Posterior vena cava (tissue), 2 donors: ENCODE data around the gene ARHGEF11. TPM values are rescaled to one million over a fixed set of nuclear protein-coding genes. Genes with fewer than 3 reads are reported as not detected.
A peak's percentile ranks its signal among the peaks of the same experiment; 100 is the strongest.

ENCODE experiments used
- DNase-seq: peaks from one replicate; pipeline ENCODE4 v3.0.0-alpha.2; 2020; ENCODE audit warnings: low spot score
- intact Hi-C, 2 donors: fragments of 100-400 bp; cut with DNase I; formaldehyde crosslinking; loops; one replicate each; pipeline versions ENCODE4 v1.14.1 to v1.14.2; 2022 to 2023
- total RNA-seq, 2 donors: library from RNA; stranded (reverse); fragmentation: NEBNext Ultra II Directional; extraction: Animal tissue kit (Norgen Biotek cat#: 25700); gene quantifications; one replicate each; pipeline ENCODE4 v1.2.1, GENCODE V29; 2021
- donor health status: DM: yes; HTN: yes; CAD: no.
- donor health status: DM: yes; HTN: yes; CAD: no.

Gene ARHGEF11
- total RNA-seq, 2 donors from 2014 or later: 28.8 to 32.2 TPM

DNA sequence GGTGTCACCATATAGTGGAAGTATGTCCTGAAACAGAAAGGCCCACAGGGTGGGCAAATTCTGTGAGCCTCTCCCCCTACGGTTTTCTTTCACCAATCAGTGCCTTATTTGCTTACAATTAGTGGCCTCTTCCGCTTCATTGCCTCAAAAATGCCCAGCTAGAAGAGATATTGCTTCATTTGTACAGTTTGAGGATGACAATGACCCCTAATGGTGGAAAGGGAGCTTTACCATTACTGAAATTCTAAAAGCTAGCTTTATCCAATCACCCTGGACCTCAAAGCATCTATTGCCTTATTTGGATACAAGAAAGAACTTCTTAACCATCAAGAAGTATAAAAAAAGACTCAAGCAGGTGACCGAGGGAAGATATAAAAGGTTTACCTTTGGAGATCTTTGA is 75.5 kb downstream of the ARHGEF11 start:
- intact Hi-C loops: no loop called here
- no peak for DNase-seq

DNA sequence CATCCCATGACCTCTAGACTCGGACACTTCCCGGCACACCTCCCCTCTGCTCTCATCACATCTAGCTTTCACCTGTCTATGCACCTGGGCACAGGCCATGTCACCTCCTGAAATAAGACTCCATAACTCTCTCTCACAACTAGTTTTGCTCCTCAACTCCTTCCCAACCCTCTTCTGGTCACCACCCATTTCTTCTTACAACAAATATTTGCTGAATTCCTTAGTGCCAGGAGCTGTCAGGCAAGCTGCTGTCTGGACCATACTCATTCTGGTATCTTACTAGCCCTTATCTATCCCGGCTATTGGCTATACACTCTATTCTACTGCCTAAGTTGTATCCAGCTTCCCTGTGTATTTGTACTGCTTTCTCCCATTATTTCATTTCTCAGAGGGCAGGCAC is 76.0 kb downstream of the ARHGEF11 start:
- intact Hi-C loops: no loop called here
- DNase-seq: no peak

GRCh38 chr1:156964441-156964840 is 81.1 kb downstream of the ARHGEF11 start:
- intact Hi-C loops: no loop called here
- DNase-seq: no peak

GRCh38 chr1:156963621-156964020 is 81.9 kb downstream of the ARHGEF11 start:
- intact Hi-C loops: no loop called here
- no peak for DNase-seq

DNA sequence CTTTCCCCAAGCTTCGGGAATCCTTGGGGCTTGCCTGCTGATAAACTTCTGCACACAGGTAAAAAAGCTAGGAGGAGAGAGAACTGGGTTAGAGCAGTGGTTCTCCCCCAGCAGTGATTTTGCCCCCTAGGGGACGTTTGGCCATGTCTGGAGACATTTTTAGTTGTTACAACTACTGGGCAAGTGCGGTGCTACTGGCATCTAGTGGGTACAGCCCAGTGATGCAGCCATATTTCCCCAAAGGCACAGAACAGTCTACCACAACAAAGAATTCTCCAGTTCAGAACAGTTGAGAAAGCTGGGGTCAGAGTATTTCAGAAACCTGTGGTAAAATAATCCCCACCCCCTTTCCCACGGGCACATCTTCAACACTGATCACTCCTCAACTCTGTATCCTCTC is 83.8 kb downstream of the ARHGEF11 start:
- no peak for DNase-seq
- intact Hi-C loops: no loop called here

DNA sequence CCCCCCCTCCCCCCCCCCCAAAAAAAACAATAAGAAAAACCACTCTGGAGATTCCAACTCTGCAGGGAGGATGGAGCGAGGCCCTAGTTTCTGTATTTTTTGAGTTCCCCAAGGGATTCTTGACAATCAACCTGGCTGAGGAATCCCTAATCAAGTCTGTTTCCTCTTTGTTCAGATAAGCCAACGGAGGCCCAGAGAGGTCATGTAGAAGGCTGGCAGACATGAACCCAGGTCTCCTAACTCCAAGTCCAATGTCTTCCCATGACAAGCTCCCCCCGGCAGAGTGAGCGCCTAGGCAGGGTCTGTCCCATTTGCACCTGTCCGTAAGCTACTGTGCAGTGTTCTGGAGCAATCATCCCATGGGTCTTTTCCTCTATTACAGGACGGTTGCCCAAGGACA is 85.6 kb downstream of the ARHGEF11 start:
- DNase-seq: no peak
- intact Hi-C loops: no loop called here

GRCh38 chr1:156959414-156959813 is 86.1 kb downstream of the ARHGEF11 start:
- DNase-seq: no peak
- intact Hi-C loops: no loop called here

DNA sequence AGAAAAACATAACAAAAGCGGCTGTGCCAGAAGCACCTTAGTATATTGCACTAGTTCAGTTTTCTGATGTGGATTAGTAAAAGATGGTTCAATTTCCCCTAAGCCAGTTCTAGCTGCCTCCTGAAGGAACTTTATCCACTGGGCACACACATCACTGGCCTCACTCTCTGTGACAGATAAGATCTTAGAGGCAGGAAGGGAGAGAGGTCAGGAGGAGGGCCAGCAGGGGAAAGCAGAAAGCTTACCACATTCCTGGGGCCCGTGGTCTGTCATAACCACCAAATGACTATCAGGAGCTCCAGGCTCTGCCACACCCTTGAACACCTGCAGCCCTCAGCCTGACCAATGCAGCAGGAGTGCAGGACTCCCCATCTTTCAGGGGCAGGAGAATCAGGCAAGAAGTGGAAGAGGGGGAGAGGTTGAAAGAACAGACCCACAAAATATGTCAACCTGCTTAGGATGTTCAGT is 87.3 kb downstream of the ARHGEF11 start:
- no peak for DNase-seq

GRCh38 chr1:156957634-156958033 is 87.9 kb downstream of the ARHGEF11 start:
- intact Hi-C loops: no loop called here
- no peak for DNase-seq

More for the DNA sequence above, 87.3 kb downstream of the ARHGEF11 start:
- intact Hi-C loops: no loop called here

GRCh38 chr1:156956333-156956732 is 89.2 kb downstream of the ARHGEF11 start:
- intact Hi-C loops: no loop called here
- no peak for DNase-seq

- intact Hi-C loops: no loop called here
Observed at GRCh38 chr1:156953571-156953970, 92.0 kb downstream of the ARHGEF11 start.

DNA sequence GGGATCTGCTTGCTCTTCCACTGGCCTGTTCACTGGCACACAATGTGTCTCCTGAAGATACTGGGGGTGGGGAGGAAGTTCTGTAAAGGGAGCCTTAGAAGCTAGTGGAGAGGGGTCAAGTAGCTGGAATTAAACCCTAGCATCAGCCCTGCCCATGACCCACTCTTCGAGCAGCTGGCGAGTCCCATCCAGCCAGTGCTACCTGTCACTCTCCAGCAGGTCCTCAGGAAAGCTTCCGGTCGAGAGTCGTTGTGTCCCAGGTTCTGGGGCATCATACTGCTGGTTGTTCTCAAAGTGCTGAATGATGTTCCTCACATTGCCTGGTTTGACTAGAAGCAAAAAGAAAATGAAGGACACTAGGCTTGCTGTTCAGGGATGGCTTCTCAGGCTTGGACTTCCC is 94.2 kb downstream of the ARHGEF11 start:
- intact Hi-C loops: no loop called here
- DNase-seq: no peak

More at GRCh38 chr1:156953571-156953970, 92.0 kb downstream of the ARHGEF11 start:
- DNase-seq: no peak

GRCh38 chr1:156949127-156949526 is 96.4 kb downstream of the ARHGEF11 start:
- intact Hi-C loops: no loop called here
- no peak for DNase-seq

DNA sequence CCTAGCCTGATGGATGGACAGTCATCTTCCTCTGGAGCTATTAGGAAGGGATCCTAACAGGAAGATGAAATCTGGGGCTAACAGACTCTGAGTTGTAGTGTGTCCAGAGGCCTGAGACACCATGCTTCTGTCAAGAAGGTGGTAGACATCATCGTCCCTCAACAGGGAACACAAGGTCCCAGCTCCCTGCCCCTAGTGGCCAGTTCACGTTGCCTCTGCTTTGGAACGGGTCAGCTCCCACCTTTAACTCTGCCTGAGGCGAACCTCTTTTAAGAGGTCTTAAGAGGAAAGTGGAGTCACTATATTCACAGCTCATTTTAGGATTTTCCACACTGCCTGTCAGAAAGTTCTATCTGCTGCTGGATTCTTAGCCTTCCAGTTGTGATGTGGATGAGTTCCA is 96.8 kb downstream of the ARHGEF11 start:
- no peak for DNase-seq
- intact Hi-C loops: no loop called here

- intact Hi-C loops: no loop called here
- peak; percentile 73 for DNase-seq
Observed at GRCh38 chr1:156947818-156948525, 97.6 kb downstream of the ARHGEF11 start.

GRCh38 chr1:156947127-156947526 is 98.4 kb downstream of the ARHGEF11 start:
- intact Hi-C loops: no loop called here
- DNase-seq: no peak

GRCh38 chr1:156945881-156946661 is 99.5 kb downstream of the ARHGEF11 start:
- intact Hi-C loops: no loop called here
- no peak for DNase-seq

DNA sequence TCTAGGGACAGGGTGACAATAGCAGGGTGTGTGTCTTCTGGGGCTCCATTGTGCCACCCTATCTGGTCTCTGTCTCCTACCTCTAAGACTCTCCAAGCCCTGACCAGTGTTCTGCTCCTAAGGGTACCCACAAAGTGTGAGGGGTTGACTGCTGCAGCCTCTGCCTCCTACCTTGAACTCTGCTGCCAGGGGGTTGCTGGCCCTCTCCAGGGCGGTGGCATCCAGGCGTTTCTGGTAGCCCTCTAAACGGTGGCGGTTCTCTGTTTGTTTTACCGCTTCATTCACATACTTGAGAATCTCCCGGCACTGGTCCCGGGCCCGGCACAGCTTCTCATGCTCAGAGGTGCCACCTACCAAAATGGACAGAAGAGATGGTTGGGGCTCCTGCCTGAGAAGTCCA is 100.7 kb downstream of the ARHGEF11 start:
- DNase-seq: peak; percentile 62
- intact Hi-C loops: no loop called here

- intact Hi-C loops: no loop called here
Observed at GRCh38 chr1:156944268-156944667, 101.3 kb downstream of the ARHGEF11 start.

DNA sequence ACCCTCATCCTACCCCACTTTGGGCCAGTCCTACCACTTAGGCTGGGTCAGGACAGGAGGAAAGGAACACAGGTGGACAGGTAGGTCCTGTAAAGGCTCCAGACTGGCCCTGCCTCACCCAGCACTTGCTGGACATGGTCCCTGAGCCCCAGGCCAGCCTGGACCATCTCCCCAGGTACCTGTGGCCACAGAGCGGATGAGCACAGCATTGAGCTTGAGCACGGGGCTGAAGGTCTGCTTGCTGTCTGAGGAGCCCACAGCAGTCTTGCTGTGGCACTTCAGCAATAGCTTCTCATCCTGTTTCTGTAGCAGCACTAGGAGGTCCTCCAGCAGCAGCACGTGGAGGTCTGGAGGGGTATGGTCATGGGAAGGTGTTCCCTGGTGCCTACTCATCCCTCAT is 101.8 kb downstream of the ARHGEF11 start:
- DNase-seq: peak; percentile 70
- intact Hi-C loops: no loop called here

More at GRCh38 chr1:156944268-156944667, 101.3 kb downstream of the ARHGEF11 start:
- DNase-seq: peak; percentile 17

DNA sequence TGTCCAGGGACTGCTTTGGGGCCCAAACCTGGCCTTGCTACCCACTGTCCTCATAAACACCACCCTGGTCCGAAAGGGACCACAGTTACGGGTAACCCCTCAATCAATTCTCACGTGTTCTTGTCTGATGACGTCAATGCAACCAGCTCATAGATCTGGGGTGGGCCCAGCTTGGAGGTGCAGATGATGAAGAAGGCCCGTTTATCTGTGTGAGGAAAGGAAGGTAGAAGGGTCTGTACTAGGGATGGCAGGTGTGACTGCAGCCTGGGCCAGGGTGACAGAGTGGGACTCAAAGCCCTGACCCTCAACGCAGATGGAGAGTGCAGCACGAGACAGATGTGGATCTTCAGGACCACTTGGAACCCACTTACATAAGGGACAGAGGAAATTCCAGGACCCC is 103.0 kb downstream of the ARHGEF11 start:
- intact Hi-C loops: no loop called here
- no peak for DNase-seq
